ENCODE data around the gene HP1BP3. TPM values are rescaled to one million over a fixed set of nuclear protein-coding genes. Genes with fewer than 3 reads are reported as not detected.

HP1BP3 gene
- total and polyA plus RNA-seq, 2 experiments from 2014 or later: 89.1 to 112 TPM

DNA sequence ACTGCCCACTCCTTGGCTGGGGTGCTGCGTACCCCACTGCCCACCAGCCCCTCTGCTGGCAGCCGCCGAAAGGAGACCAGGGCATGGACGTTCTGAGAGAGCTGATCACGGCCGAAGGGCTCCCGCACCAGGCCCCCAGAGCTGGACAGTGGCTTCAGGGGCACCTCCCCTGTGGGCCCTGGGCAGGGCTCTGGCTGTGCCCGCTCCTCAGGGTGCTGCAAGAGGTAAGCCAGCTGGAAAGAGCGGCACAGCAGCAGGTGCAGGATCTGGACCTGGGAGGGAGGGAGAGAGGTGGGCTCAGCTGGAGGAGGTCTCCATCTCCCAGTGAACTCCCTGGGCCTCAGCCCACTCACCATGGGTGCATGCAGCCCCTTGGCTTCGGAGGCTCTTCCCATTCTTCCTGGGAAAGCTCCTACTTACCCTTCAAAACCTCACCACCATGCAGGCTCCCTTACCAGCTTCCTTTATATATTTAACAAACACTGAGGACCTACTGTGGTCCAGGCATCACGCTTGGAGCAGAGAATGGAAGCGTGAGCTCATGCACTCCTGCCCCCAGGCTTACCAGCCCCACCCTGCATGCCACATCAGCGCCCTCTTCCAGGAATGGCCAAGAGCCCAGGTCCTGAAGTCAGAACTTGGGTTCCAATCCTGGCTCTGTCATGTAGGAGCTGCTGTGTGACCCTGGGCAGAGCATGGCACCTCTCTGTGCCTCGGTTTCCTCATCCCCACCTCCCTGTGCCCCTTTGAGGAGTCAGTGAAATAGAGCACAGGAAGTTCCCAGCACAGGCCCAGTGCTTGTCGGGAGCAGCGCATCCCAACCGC is 62.5 kb downstream of the HP1BP3 start:
- TF ChIP-seq ZNF114 (CRISPR knock-in tag; IDR thresholded peaks at IDR 0.05) (no peak), ZNF331 (CRISPR knock-in tag; IDR thresholded peaks at IDR 0.05; ENCODE audit: low read depth) (no peak), STAT1 (IDR thresholded peaks at IDR 0.05; ENCODE audit: unreplicated experiment) (no peak), EZH2phosphoT487 (IDR thresholded peaks at IDR 0.05; ENCODE audit: unreplicated experiment) (no peak), NANOG (IDR thresholded peaks at IDR 0.05; ENCODE audit: borderline replicate concordance) (no peak), POLR2AphosphoS5 (IDR thresholded peaks at IDR 0.05; ENCODE audit: low read depth) (no peak), JUNB (IDR thresholded peaks at IDR 0.05; ENCODE audit: unreplicated experiment) (no peak), CREB1 (CRISPR knock-in tag; IDR thresholded peaks at IDR 0.05; ENCODE audit: low read depth) (no peak), EZH2 (IDR thresholded peaks at IDR 0.05; ENCODE audit: low read depth, unreplicated experiment) (no peak), CTCF (conservative IDR thresholded peaks at IDR 0.05; ENCODE audit: low read depth in 2 of 2) (no peak)
- TF ChIP-seq, protein P1, sequence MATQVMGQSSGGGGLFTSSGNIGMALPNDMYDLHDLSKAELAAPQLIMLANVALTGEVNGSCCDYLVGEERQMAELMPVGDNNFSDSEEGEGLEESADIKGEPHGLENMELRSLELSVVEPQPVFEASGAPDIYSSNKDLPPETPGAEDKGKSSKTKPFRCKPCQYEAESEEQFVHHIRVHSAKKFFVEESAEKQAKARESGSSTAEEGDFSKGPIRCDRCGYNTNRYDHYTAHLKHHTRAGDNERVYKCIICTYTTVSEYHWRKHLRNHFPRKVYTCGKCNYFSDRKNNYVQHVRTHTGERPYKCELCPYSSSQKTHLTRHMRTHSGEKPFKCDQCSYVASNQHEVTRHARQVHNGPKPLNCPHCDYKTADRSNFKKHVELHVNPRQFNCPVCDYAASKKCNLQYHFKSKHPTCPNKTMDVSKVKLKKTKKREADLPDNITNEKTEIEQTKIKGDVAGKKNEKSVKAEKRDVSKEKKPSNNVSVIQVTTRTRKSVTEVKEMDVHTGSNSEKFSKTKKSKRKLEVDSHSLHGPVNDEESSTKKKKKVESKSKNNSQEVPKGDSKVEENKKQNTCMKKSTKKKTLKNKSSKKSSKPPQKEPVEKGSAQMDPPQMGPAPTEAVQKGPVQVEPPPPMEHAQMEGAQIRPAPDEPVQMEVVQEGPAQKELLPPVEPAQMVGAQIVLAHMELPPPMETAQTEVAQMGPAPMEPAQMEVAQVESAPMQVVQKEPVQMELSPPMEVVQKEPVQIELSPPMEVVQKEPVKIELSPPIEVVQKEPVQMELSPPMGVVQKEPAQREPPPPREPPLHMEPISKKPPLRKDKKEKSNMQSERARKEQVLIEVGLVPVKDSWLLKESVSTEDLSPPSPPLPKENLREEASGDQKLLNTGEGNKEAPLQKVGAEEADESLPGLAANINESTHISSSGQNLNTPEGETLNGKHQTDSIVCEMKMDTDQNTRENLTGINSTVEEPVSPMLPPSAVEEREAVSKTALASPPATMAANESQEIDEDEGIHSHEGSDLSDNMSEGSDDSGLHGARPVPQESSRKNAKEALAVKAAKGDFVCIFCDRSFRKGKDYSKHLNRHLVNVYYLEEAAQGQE (IDR thresholded peaks at IDR 0.05; ENCODE audit: unreplicated experiment): no peak
- TF ChIP-seq, protein P2, sequence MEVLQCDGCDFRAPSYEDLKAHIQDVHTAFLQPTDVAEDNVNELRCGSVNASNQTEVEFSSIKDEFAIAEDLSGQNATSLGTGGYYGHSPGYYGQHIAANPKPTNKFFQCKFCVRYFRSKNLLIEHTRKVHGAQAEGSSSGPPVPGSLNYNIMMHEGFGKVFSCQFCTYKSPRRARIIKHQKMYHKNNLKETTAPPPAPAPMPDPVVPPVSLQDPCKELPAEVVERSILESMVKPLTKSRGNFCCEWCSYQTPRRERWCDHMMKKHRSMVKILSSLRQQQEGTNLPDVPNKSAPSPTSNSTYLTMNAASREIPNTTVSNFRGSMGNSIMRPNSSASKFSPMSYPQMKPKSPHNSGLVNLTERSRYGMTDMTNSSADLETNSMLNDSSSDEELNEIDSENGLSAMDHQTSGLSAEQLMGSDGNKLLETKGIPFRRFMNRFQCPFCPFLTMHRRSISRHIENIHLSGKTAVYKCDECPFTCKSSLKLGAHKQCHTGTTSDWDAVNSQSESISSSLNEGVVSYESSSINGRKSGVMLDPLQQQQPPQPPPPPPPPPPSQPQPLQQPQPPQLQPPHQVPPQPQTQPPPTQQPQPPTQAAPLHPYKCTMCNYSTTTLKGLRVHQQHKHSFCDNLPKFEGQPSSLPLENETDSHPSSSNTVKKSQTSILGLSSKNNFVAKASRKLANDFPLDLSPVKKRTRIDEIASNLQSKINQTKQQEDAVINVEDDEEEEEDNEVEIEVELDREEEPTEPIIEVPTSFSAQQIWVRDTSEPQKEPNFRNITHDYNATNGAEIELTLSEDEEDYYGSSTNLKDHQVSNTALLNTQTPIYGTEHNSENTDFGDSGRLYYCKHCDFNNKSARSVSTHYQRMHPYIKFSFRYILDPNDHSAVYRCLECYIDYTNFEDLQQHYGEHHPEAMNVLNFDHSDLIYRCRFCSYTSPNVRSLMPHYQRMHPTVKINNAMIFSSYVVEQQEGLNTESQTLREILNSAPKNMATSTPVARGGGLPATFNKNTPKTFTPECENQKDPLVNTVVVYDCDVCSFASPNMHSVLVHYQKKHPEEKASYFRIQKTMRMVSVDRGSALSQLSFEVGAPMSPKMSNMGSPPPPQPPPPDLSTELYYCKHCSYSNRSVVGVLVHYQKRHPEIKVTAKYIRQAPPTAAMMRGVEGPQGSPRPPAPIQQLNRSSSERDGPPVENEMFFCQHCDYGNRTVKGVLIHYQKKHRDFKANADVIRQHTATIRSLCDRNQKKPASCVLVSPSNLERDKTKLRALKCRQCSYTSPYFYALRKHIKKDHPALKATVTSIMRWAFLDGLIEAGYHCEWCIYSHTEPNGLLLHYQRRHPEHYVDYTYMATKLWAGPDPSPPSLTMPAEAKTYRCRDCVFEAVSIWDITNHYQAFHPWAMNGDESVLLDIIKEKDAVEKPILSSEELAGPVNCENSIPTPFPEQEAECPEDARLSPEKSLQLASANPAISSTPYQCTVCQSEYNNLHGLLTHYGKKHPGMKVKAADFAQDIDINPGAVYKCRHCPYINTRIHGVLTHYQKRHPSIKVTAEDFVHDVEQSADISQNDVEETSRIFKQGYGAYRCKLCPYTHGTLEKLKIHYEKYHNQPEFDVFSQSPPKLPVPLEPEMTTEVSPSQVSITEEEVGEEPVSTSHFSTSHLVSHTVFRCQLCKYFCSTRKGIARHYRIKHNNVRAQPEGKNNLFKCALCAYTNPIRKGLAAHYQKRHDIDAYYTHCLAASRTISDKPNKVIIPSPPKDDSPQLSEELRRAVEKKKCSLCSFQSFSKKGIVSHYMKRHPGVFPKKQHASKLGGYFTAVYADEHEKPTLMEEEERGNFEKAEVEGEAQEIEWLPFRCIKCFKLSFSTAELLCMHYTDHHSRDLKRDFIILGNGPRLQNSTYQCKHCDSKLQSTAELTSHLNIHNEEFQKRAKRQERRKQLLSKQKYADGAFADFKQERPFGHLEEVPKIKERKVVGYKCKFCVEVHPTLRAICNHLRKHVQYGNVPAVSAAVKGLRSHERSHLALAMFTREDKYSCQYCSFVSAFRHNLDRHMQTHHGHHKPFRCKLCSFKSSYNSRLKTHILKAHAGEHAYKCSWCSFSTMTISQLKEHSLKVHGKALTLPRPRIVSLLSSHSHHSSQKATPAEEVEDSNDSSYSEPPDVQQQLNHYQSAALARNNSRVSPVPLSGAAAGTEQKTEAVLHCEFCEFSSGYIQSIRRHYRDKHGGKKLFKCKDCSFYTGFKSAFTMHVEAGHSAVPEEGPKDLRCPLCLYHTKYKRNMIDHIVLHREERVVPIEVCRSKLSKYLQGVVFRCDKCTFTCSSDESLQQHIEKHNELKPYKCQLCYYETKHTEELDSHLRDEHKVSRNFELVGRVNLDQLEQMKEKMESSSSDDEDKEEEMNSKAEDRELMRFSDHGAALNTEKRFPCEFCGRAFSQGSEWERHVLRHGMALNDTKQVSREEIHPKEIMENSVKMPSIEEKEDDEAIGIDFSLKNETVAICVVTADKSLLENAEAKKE (CRISPR knock-in tag; IDR thresholded peaks at IDR 0.05): no peak
- Mint-ChIP-seq H3K4me3 (no peak overlapping the region), H3K4me1 (peaks cover 25% of the 10 kb centered on the region), H3K27ac (no peak overlapping the region), H3K9me3 (no peaks in the 10 kb centered on the region), H3K36me3 (ENCODE audit: low read depth) (no peaks in the 10 kb centered on the region; the same call in 2 of the 3 replicates), H3K27me3 (ENCODE audit: insufficient read depth, low read depth, poor library complexity) (peaks cover 5% of the 10 kb centered on the region)
- H3K9me2 ChIP-seq (ENCODE audit: insufficient read depth): no peaks in the 10 kb centered on the region
- ATAC-seq (no peak), DNase-seq (ENCODE audit: low spot score) (no peak)
- H3K36me3 ChIP-seq (ENCODE audit: insufficient read depth): no peaks in the 10 kb centered on the region
- H3K79me2 ChIP-seq (replicated peaks; ENCODE audit: insufficient read depth): no peaks in the 10 kb centered on the region
- no peak overlapping the region for H3K4me2 ChIP-seq
- H2AFZ ChIP-seq: no peak overlapping the region
- no peak overlapping the region for H3K4me3 ChIP-seq
- H3K27ac ChIP-seq (ENCODE audit: low read depth): no peak overlapping the region
- H3F3A ChIP-seq (replicated peaks; ENCODE audit: low read depth): no peaks in the 10 kb centered on the region
- no peaks in the 10 kb centered on the region; the same call in 1 of the 2 replicates for H4K20me1 ChIP-seq (replicated peaks; ENCODE audit: insufficient read depth)
- H3K27me3 ChIP-seq (ENCODE audit: insufficient read depth): no peaks in the 10 kb centered on the region
- peaks cover 15% of the 10 kb centered on the region for H3K4me1 ChIP-seq (ENCODE audit: insufficient read depth)
